H9 (cell line): ENCODE results near the gene MAML3. TPM values are rescaled to one million over a fixed set of nuclear protein-coding genes. Genes with fewer than 3 reads are reported as not detected.

ENCODE experiments used
- DNase-seq: peaks from one replicate; pipeline ENCODE4 v3.0.0-alpha.2; 2017
- H2AFZ ChIP-seq: one replicate; pipeline ENCODE4 v1.6.1; 2013; ENCODE audit warnings: mild to moderate bottlenecking, low read length, control low read depth, moderate library complexity
- H2AK5ac ChIP-seq: 2 replicates; pipeline ENCODE4 v1.6.1; 2013; ENCODE audit warnings: low read length, control low read depth, mixed read lengths; ENCODE audit not compliant: insufficient read length
- H2BK120ac ChIP-seq: one replicate; pipeline ENCODE4 v1.6.1; 2013; ENCODE audit warnings: low read depth, mild to moderate bottlenecking, low read length, control low read depth, inconsistent platforms; ENCODE audit not compliant: poor library complexity, severe bottlenecking
- H2BK12ac ChIP-seq: 2 replicates; pipeline ENCODE4 v1.6.1; 2013; ENCODE audit warnings: low read length, control low read depth, mixed read lengths, low read depth; ENCODE audit not compliant: insufficient read length
- H2BK15ac ChIP-seq: 2 replicates; pipeline ENCODE4 v1.6.1; 2013; ENCODE audit warnings: low read depth, low read length, control low read depth
- H2BK20ac ChIP-seq: one replicate; pipeline ENCODE4 v1.6.1; 2013; ENCODE audit warnings: low read depth, mild to moderate bottlenecking, low read length, control low read depth, inconsistent platforms; ENCODE audit not compliant: poor library complexity, severe bottlenecking
- H2BK5ac ChIP-seq: 2 replicates; pipeline ENCODE4 v1.6.1; 2013; ENCODE audit warnings: low read length, control low read depth, mixed read lengths; ENCODE audit not compliant: insufficient read length
- H3K14ac ChIP-seq: 2 replicates; pipeline ENCODE4 v1.6.1; 2013; ENCODE audit warnings: low read length, control low read depth; ENCODE audit not compliant: insufficient read depth
- H3K18ac ChIP-seq: 2 replicates; pipeline ENCODE4 v1.6.1; 2013; ENCODE audit warnings: low read depth, mild to moderate bottlenecking, mixed read lengths, low read length, control low read depth; ENCODE audit not compliant: insufficient read length
- H3K23ac ChIP-seq: 2 replicates; pipeline ENCODE4 v1.6.1; 2013; ENCODE audit warnings: low read length, control low read depth, mixed read lengths, low read depth; ENCODE audit not compliant: insufficient read length
- H3K23me2 ChIP-seq: 2 replicates; pipeline ENCODE4 v1.6.1; 2013; ENCODE audit warnings: low read depth, mild to moderate bottlenecking, mixed read lengths, low read length, control low read depth; ENCODE audit not compliant: insufficient read length, poor library complexity, severe bottlenecking
- H3K27ac ChIP-seq: 2 replicates; pipeline ENCODE4 v1.5.1; 2013; ENCODE audit warnings: low read length, control low read depth, mixed read lengths, low read depth; ENCODE audit not compliant: insufficient read length
- H3K27me3 ChIP-seq: 2 replicates; pipeline ENCODE4 v1.6.1; 2013; ENCODE audit warnings: low read length, control low read depth, inconsistent platforms; ENCODE audit not compliant: insufficient read depth
- H3K4ac ChIP-seq: 2 replicates; pipeline ENCODE4 v1.6.1; 2013; ENCODE audit warnings: low read depth, mild to moderate bottlenecking, control low read depth, inconsistent platforms, low read length, moderate library complexity
- H3K4me1 ChIP-seq: 2 replicates; pipeline ENCODE4 v1.6.1; 2013; ENCODE audit warnings: low read length, control low read depth, inconsistent platforms; ENCODE audit not compliant: insufficient read depth
- H3K4me2 ChIP-seq: 2 replicates; pipeline ENCODE4 v1.6.1; 2013; ENCODE audit warnings: low read length, control low read depth, mixed read lengths; ENCODE audit not compliant: insufficient read length, insufficient read depth
- H3K56ac ChIP-seq: 2 replicates; pipeline ENCODE4 v1.6.1; 2013; ENCODE audit warnings: low read depth, mild to moderate bottlenecking, mixed read lengths, low read length, control low read depth; ENCODE audit not compliant: insufficient read length
- H3K79me1 ChIP-seq: 2 replicates; pipeline ENCODE4 v1.6.1; 2013; ENCODE audit warnings: low read depth, mild to moderate bottlenecking, moderate library complexity, low read length, control low read depth, inconsistent platforms; ENCODE audit not compliant: insufficient read depth, poor library complexity, severe bottlenecking
- H3K79me2 ChIP-seq: 2 replicates; pipeline ENCODE4 v1.6.1; 2013; ENCODE audit warnings: low read length, control low read depth, inconsistent platforms; ENCODE audit not compliant: insufficient read depth
- H3K9ac ChIP-seq: 2 replicates; pipeline ENCODE4 v1.6.1; 2013; ENCODE audit warnings: low read length, control low read depth, mixed read lengths; ENCODE audit not compliant: insufficient read length; ENCODE audit errors: extremely low read depth
- H3K9me3 ChIP-seq: one replicate; pipeline ENCODE4 v1.6.1; 2013; ENCODE audit warnings: low read depth, low read length, inconsistent platforms; ENCODE audit not compliant: control insufficient read depth
- H3T11ph ChIP-seq: one replicate; pipeline ENCODE4 v1.6.1; 2013; ENCODE audit warnings: mild to moderate bottlenecking, low read length, control low read depth, inconsistent platforms
- H4K20me1 ChIP-seq: one replicate; pipeline ENCODE4 v1.6.1; 2013; ENCODE audit not compliant: control insufficient read depth, insufficient read length, insufficient read depth
- H4K5ac ChIP-seq: 2 replicates; pipeline ENCODE4 v1.6.1; 2013; ENCODE audit warnings: low read depth, mild to moderate bottlenecking, mixed read lengths, low read length, control low read depth; ENCODE audit not compliant: insufficient read length
- H4K8ac ChIP-seq: replicated peaks from 2 replicates; pipeline ENCODE4 v1.6.1; 2013; ENCODE audit warnings: low read length, control low read depth, mixed read lengths, low read depth; ENCODE audit not compliant: insufficient read length
- H4K91ac ChIP-seq: 2 replicates; pipeline ENCODE4 v1.6.1; 2013; ENCODE audit warnings: low read depth, mild to moderate bottlenecking, moderate library complexity, mixed read lengths, low read length, control low read depth; ENCODE audit not compliant: insufficient read length
- H3K27ac Mint-ChIP-seq, 3 experiments: 2 replicates in 2 of 3; 3 replicates in 1 of 3; pipeline ENCODE4 v1.8.0; 2020 to 2021; ENCODE audit warnings: mixed read lengths in 3 of 3, mild to moderate bottlenecking in 1 of 3, moderate library complexity in 1 of 3
- H3K27me3 Mint-ChIP-seq: 2 replicates; pipeline ENCODE4 v1.8.0; 2021; ENCODE audit warnings: low read depth, mild to moderate bottlenecking, moderate library complexity, mixed read lengths
- H3K36me3 Mint-ChIP-seq, 3 experiments: 2 replicates in 2 of 3; 3 replicates in 1 of 3; pipeline ENCODE4 v1.8.0; 2020 to 2021; ENCODE audit warnings: low read depth in 3 of 3, mixed read lengths in 3 of 3; ENCODE audit not compliant: insufficient read depth in 1 of 3
- H3K4me1 Mint-ChIP-seq, 2 experiments: 2 replicates each; pipeline ENCODE4 v1.8.0; 2020; ENCODE audit warnings: mixed read lengths in 2 of 2
- H3K4me3 Mint-ChIP-seq, 2 experiments: 2 replicates in 1 of 2; 3 replicates in 1 of 2; pipeline ENCODE4 v1.8.0; 2020 to 2021; ENCODE audit warnings: mild to moderate bottlenecking in 2 of 2, mixed read lengths in 2 of 2, moderate library complexity in 1 of 2
- H3K9me3 Mint-ChIP-seq, 2 experiments: 2 replicates in 1 of 2; 3 replicates in 1 of 2; pipeline ENCODE4 v1.8.0; 2020; ENCODE audit warnings: mild to moderate bottlenecking in 2 of 2, mixed read lengths in 2 of 2, moderate library complexity in 1 of 2
- WGBS: extraction: QIAGEN DNeasy Blood & Tissue Kit; methylation state at CpG from one replicate; pipeline ENCODE4 v1.1.7; 2013; ENCODE audit warnings: missing lambda C conversion rate, low lambda C conversion rate, mixed read lengths; ENCODE audit not compliant: insufficient read length; ENCODE audit errors: extremely low coverage; 5-methylcytosine and 5-hydroxymethylcytosine counted together
- total RNA-seq: library from RNA; stranded (reverse); gene quantifications from 2 replicates; pipeline ENCODE4 v1.2.1, GENCODE V29; 2021
- TF ChIP-seq, protein P1 (sequence below): fragments of 200-600 bp; sonication (generic); conservative IDR thresholded peaks from 3 replicates; pipeline ENCODE4 v1.8.0; 2021; ENCODE audit warnings: antibody characterized with exemption, mild to moderate bottlenecking

Gene MAML3
- total RNA-seq, 1 experiment from 2014 or later = 3.9 TPM

DNA sequence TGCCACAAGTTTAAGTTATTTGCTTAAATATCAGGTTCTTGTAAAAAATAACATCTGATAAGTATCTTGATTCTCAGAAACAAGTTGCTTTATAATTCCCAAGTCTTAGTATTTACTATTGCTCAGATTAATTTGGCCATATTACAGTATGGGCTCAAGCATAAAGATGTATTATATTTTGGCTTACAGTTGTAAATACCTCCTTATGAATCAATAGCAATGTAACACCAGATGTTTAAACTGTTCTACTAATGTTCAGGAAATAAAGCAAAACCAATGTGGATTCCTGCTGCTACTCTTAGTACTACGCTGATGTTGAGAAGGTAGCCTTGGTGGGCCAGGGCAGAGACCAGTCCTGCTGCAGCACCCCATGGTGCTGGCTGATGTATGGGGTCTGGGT is 385.6 kb downstream of the MAML3 start:
- Histone ChIP-seq H3K27ac (no peak overlapping the region), H3K27me3 (no peaks in the 10 kb centered on the region), H2AK5ac (no peak overlapping the region), H2BK15ac (no peak overlapping the region), H3K4me1 (no peaks in the 10 kb centered on the region), H2AFZ (no peak overlapping the region), H3K4ac (no peak overlapping the region), H3K56ac (no peak overlapping the region), H3K18ac (no peak overlapping the region), H4K91ac (no peak overlapping the region), H3K23ac (no peak overlapping the region), H2BK12ac (no peak overlapping the region), H3K79me2 (no peaks in the 10 kb centered on the region), H3K79me1 (no peaks in the 10 kb centered on the region), H3K14ac (no peak overlapping the region), H3K23me2 (no peaks in the 10 kb centered on the region), H2BK20ac (no peak overlapping the region), H3K9ac (no peak overlapping the region), H2BK5ac (no peak overlapping the region), H4K8ac (no peak overlapping the region), H3T11ph (no peak overlapping the region), H4K20me1 (no peaks in the 10 kb centered on the region), H2BK120ac (no peak overlapping the region), H3K4me2 (no peak overlapping the region), H3K9me3 (no peaks in the 10 kb centered on the region), H4K5ac (no peak overlapping the region)
- TF ChIP-seq, protein P1, sequence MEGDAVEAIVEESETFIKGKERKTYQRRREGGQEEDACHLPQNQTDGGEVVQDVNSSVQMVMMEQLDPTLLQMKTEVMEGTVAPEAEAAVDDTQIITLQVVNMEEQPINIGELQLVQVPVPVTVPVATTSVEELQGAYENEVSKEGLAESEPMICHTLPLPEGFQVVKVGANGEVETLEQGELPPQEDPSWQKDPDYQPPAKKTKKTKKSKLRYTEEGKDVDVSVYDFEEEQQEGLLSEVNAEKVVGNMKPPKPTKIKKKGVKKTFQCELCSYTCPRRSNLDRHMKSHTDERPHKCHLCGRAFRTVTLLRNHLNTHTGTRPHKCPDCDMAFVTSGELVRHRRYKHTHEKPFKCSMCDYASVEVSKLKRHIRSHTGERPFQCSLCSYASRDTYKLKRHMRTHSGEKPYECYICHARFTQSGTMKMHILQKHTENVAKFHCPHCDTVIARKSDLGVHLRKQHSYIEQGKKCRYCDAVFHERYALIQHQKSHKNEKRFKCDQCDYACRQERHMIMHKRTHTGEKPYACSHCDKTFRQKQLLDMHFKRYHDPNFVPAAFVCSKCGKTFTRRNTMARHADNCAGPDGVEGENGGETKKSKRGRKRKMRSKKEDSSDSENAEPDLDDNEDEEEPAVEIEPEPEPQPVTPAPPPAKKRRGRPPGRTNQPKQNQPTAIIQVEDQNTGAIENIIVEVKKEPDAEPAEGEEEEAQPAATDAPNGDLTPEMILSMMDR = no peak
- Mint-ChIP-seq H3K27me3 (0 out of 2 replicates have a peak, but pooled peaks cover under 1% of the 10 kb centered on the region), H3K4me1 (peaks cover 9% of the 10 kb centered on the region in 2 experiments), H3K9me3 (no peaks in the 10 kb centered on the region), H3K4me3 (no peak overlapping the region), H3K27ac (peak overlapping the region in 1 of 3 experiments; percentile 28; a peak in 1 of 7 replicates), H3K36me3 (no peaks in the 10 kb centered on the region)
- no CpG with 5 or more reads among the region's 1 CpG for WGBS
- DNase-seq = no peak
